Naive thymus-derived CD4-positive, alpha-beta T cell (primary cell): ENCODE results near the gene SLC13A1. TPM values are rescaled to one million over a fixed set of nuclear protein-coding genes. Genes with fewer than 3 reads are reported as not detected.

Experiments used
- ATAC-seq: fragments of 150-1000 bp; cut with Tn5 transposase; 2 replicates; pipeline ENCODE4 v1.10.0; 2021; ENCODE audit warnings: mild to moderate bottlenecking, moderate library complexity
- CTCF ChIA-PET: fragments of 350-600 bp; sonication (Branson Sonifier 250); formaldehyde crosslinking; loops from one replicate; lab custom pipeline; 2021; ENCODE audit warnings: antibody characterized with exemption; lab: Charles Lee
- POLR2A ChIA-PET: fragments of 350-600 bp; sonication (Branson Sonifier 250); formaldehyde crosslinking; loops from one replicate; lab custom pipeline; 2021; ENCODE audit warnings: antibody characterized with exemption, inconsistent platforms; lab: Charles Lee
- DNase-seq, 9 donors: peaks; one replicate each; pipeline versions ENCODE4 v3.0.0 to v3.0.0-alpha.2; 2020 to 2022; ENCODE audit warnings: mixed read lengths in 1 of 9
- H3K27ac ChIP-seq: one replicate; pipeline ENCODE4 v1.7.0; 2013; ENCODE audit warnings: mild to moderate bottlenecking, low read depth, low read length, moderate library complexity
- H3K27me3 ChIP-seq, 2 donors: one replicate each; pipeline ENCODE4 v1.7.0; 2013; ENCODE audit warnings: low read length in 2 of 2, mild to moderate bottlenecking in 2 of 2, moderate library complexity in 2 of 2; ENCODE audit not compliant: control insufficient read depth in 2 of 2, insufficient read depth in 2 of 2
- H3K36me3 ChIP-seq, 3 experiments: 1 replicate in 2 of 3; 2 replicates in 1 of 3; pipeline ENCODE4 v1.7.0; 2013; ENCODE audit warnings: low read length in 3 of 3, mild to moderate bottlenecking in 3 of 3, moderate library complexity in 1 of 3; ENCODE audit not compliant: insufficient read depth in 3 of 3, control insufficient read depth in 2 of 3
- H3K4me1 ChIP-seq, 2 donors: one replicate each; pipeline ENCODE4 v1.7.0; 2013; ENCODE audit warnings: low read length in 2 of 2, mild to moderate bottlenecking in 2 of 2, moderate library complexity in 1 of 2; ENCODE audit not compliant: control insufficient read depth in 2 of 2, insufficient read depth in 2 of 2
- H3K4me3 ChIP-seq: 2 replicates; pipeline ENCODE4 v1.7.0; 2013; ENCODE audit warnings: mild to moderate bottlenecking, low read length
- H3K9me3 ChIP-seq, 3 experiments: 1 replicate in 2 of 3; 2 replicates in 1 of 3; pipeline ENCODE4 v1.7.0; 2013; ENCODE audit warnings: low read length in 3 of 3; ENCODE audit not compliant: control insufficient read depth in 2 of 3
- H3K27ac Mint-ChIP-seq, 9 donors: one replicate each; pipeline ENCODE4 v1.8.0; 2020 to 2022; ENCODE audit warnings: mixed read lengths in 9 of 9, mild to moderate bottlenecking in 8 of 9, moderate library complexity in 5 of 9, inconsistent platforms in 2 of 9
- H3K27me3 Mint-ChIP-seq, 5 donors: one replicate each; pipeline ENCODE4 v1.8.0; 2021 to 2022; ENCODE audit warnings: mixed read lengths in 5 of 5, mild to moderate bottlenecking in 1 of 5
- H3K36me3 Mint-ChIP-seq, 5 donors: one replicate each; pipeline ENCODE4 v1.8.0; 2020 to 2022; ENCODE audit warnings: mixed read lengths in 5 of 5, mild to moderate bottlenecking in 3 of 5, inconsistent platforms in 1 of 5
- H3K4me1 Mint-ChIP-seq, 7 donors: one replicate each; pipeline ENCODE4 v1.8.0; 2020 to 2022; ENCODE audit warnings: mixed read lengths in 7 of 7, mild to moderate bottlenecking in 3 of 7, inconsistent platforms in 1 of 7
- H3K4me3 Mint-ChIP-seq, 10 donors: one replicate each; pipeline ENCODE4 v1.8.0; 2020 to 2022; ENCODE audit warnings: mild to moderate bottlenecking in 10 of 10, mixed read lengths in 10 of 10, moderate library complexity in 6 of 10, inconsistent platforms in 2 of 10
- H3K9me3 Mint-ChIP-seq, 11 donors: one replicate each; pipeline ENCODE4 v1.8.0; 2020 to 2022; ENCODE audit warnings: mixed read lengths in 11 of 11, mild to moderate bottlenecking in 4 of 11, inconsistent platforms in 1 of 11, moderate library complexity in 1 of 11
- intact Hi-C, 2 donors: fragments of 100-400 bp; cut with micrococcal nuclease; formaldehyde crosslinking; loops; one replicate each; pipeline ENCODE4 v1.15.1; 2023
- polyA plus RNA-seq, 2 donors: library from polyadenylated mRNA; unstranded; fragments of 300-500 nt; fragmentation: Illumina TruSeq; gene quantifications; one replicate each; pipeline ENCODE4 v1.2.3, GENCODE V29; 2021
- total RNA-seq, 6 experiments: library from RNA in 5 of 6; stranded (reverse) in 5 of 6; gene quantifications; 1 replicate in 5 of 6; 2 replicates in 1 of 6; pipeline ENCODE4 v1.2.3 and lab custom pipeline; 2021 to 2026

Gene SLC13A1
- total and polyA plus RNA-seq, 7 experiments from 2014 or later: not detected

GRCh38 chr7:123198668-123199652 is 809 bp downstream of the SLC13A1 start:
- no peaks in the 10 kb centered on the region for H3K36me3 ChIP-seq
- Mint-ChIP-seq H3K9me3 (peaks cover 0 to 2% (median 0%) of the 10 kb centered on the region in 11 donors), H3K36me3 (no peaks in the 10 kb centered on the region), H3K4me3 (no peak overlapping the region), H3K27ac (no peak overlapping the region), H3K27me3 (no peaks in the 10 kb centered on the region), H3K4me1 (no peaks in the 10 kb centered on the region)
- intact Hi-C loops: no loop called here
- ChIA-PET POLR2A (no interaction called here), CTCF (no interaction called here)
- DNase-seq (no peak), ATAC-seq (no peak)
- no peaks in the 10 kb centered on the region for H3K27me3 ChIP-seq
- no peak overlapping the region for H3K27ac ChIP-seq
- H3K4me1 ChIP-seq: no peaks in the 10 kb centered on the region
- H3K9me3 ChIP-seq: no peaks in the 10 kb centered on the region
- no peak overlapping the region for H3K4me3 ChIP-seq

- DNase-seq (no peak), ATAC-seq (no peak)
- ChIA-PET POLR2A (no interaction called here), CTCF (no interaction called here)
- Mint-ChIP-seq H3K27ac (no peak overlapping the region), H3K9me3 (peaks cover 0 to 2% (median 0%) of the 10 kb centered on the region in 11 donors), H3K36me3 (no peaks in the 10 kb centered on the region), H3K4me1 (no peaks in the 10 kb centered on the region), H3K4me3 (no peak overlapping the region), H3K27me3 (no peaks in the 10 kb centered on the region)
- H3K27ac ChIP-seq: no peak overlapping the region
- no peaks in the 10 kb centered on the region for H3K9me3 ChIP-seq
- no peak overlapping the region for H3K4me3 ChIP-seq
- intact Hi-C loops: no loop called here
- no peaks in the 10 kb centered on the region for H3K27me3 ChIP-seq
- H3K4me1 ChIP-seq: no peaks in the 10 kb centered on the region
- no peaks in the 10 kb centered on the region for H3K36me3 ChIP-seq
Measured at GRCh38 chr7:123198111-123198510, 1.7 kb downstream of the SLC13A1 start.

GRCh38 chr7:123193235-123193634 is 6.5 kb downstream of the SLC13A1 start:
- Mint-ChIP-seq H3K27me3 (no peaks in the 10 kb centered on the region), H3K9me3 (peaks cover 0 to 4% (median 0%) of the 10 kb centered on the region in 11 donors), H3K4me3 (no peak overlapping the region), H3K4me1 (peaks cover 0 to 8% (median 0%) of the 10 kb centered on the region in 7 donors), H3K36me3 (no peaks in the 10 kb centered on the region), H3K27ac (no peak overlapping the region)
- ATAC-seq (no peak), DNase-seq (no peak)
- ChIA-PET POLR2A (no interaction called here), CTCF (no interaction called here)
- no peaks in the 10 kb centered on the region for H3K27me3 ChIP-seq
- no peaks in the 10 kb centered on the region for H3K9me3 ChIP-seq
- intact Hi-C loops: no loop called here
- no peaks in the 10 kb centered on the region for H3K4me1 ChIP-seq
- H3K36me3 ChIP-seq: no peaks in the 10 kb centered on the region
- no peak overlapping the region for H3K4me3 ChIP-seq
- H3K27ac ChIP-seq: no peak overlapping the region

GRCh38 chr7:123191132-123191531 is 8.6 kb downstream of the SLC13A1 start:
- H3K4me1 Mint-ChIP-seq: peaks cover 0 to 8% (median 0%) of the 10 kb centered on the region in 7 donors
- H3K9me3 Mint-ChIP-seq: peaks cover 0 to 10% (median 2%) of the 10 kb centered on the region in 11 donors
- intact Hi-C loops: no loop called here
- no peaks in the 10 kb centered on the region for H3K27me3 Mint-ChIP-seq
- no peak overlapping the region for H3K27ac ChIP-seq
- H3K36me3 ChIP-seq: no peaks in the 10 kb centered on the region
- ChIA-PET POLR2A (no interaction called here), CTCF (interaction anchor here (0.8 kb wide), 1 partner anchor 34 kb away, joined by 3 read pairs; no protein-coding TSS in a partner anchor)
- no peak for ATAC-seq
- H3K4me3 Mint-ChIP-seq: no peak overlapping the region
- no peaks in the 10 kb centered on the region for H3K36me3 Mint-ChIP-seq
- H3K27ac Mint-ChIP-seq: no peak overlapping the region
- no peak overlapping the region for H3K4me3 ChIP-seq
- no peaks in the 10 kb centered on the region for H3K27me3 ChIP-seq
- DNase-seq: no peak
- no peaks in the 10 kb centered on the region for H3K9me3 ChIP-seq
- no peaks in the 10 kb centered on the region for H3K4me1 ChIP-seq

- H3K9me3 Mint-ChIP-seq: peaks cover 0 to 10% (median 2%) of the 10 kb centered on the region in 11 donors
- H3K36me3 ChIP-seq: no peaks in the 10 kb centered on the region
- H3K4me1 ChIP-seq: no peaks in the 10 kb centered on the region
- H3K36me3 Mint-ChIP-seq: no peaks in the 10 kb centered on the region
- ATAC-seq: no peak
- H3K27ac Mint-ChIP-seq: peak overlapping the region in 1 of 9 donors; percentile 39
- H3K4me3 Mint-ChIP-seq: no peak overlapping the region
- no peak overlapping the region for H3K27ac ChIP-seq
- no peak overlapping the region for H3K4me3 ChIP-seq
- no peaks in the 10 kb centered on the region for H3K27me3 Mint-ChIP-seq
- CTCF ChIA-PET: interaction anchor here (0.8 kb wide), 1 partner anchor 33 kb away, joined by 3 read pairs; no protein-coding TSS in a partner anchor
- H3K27me3 ChIP-seq: no peaks in the 10 kb centered on the region
- H3K4me1 Mint-ChIP-seq: peaks cover 0 to 8% (median 0%) of the 10 kb centered on the region in 7 donors
- POLR2A ChIA-PET: no interaction called here
- peak in 1 of 9 donors; percentile 25 for DNase-seq
- intact Hi-C loops: no loop called here
- H3K9me3 ChIP-seq: no peaks in the 10 kb centered on the region
Measured at GRCh38 chr7:123190109-123190831, 9.5 kb downstream of the SLC13A1 start.

- intact Hi-C loops: no loop called here
- H3K4me1 ChIP-seq: no peaks in the 10 kb centered on the region
- ChIA-PET CTCF (no interaction called here), POLR2A (no interaction called here)
- no peak overlapping the region for H3K4me3 Mint-ChIP-seq
- H3K27ac ChIP-seq: no peak overlapping the region
- H3K9me3 ChIP-seq: no peaks in the 10 kb centered on the region
- H3K27ac Mint-ChIP-seq: no peak overlapping the region
- H3K4me1 Mint-ChIP-seq: peaks cover 0 to 5% (median 0%) of the 10 kb centered on the region in 7 donors
- no peaks in the 10 kb centered on the region for H3K36me3 ChIP-seq
- DNase-seq (no peak), ATAC-seq (no peak)
- no peak overlapping the region for H3K4me3 ChIP-seq
- no peaks in the 10 kb centered on the region for H3K27me3 Mint-ChIP-seq
- no peaks in the 10 kb centered on the region for H3K27me3 ChIP-seq
- H3K9me3 Mint-ChIP-seq: peaks cover 0 to 17% (median 3%) of the 10 kb centered on the region in 11 donors
- no peaks in the 10 kb centered on the region for H3K36me3 Mint-ChIP-seq
Measured at GRCh38 chr7:123185756-123186155, 14.0 kb downstream of the SLC13A1 start.
